NCI-H146 treated with DMSO at 0.1 percent for 48 hours (cell line): ENCODE results near the gene CCDC138.
"Not testable (repeated sequence)": the region's sequence is repeated elsewhere in the genome, so short reads cannot be mapped to it uniquely, and the experiment has no call there.

Experiments
- DNase-seq: peaks from one replicate; lab custom pipeline; 2025; ENCODE audit not compliant: unreplicated experiment; lab: John Stamatoyannopoulos, UW

The CCDC138 gene

GRCh38 chr2:108786354-108787215, at the start of gene CCDC138:
CCDC138 (plus strand) TSS chr2:108786771; CDS start chr2:108786823, 52 bp downstream.
- DNase-seq = peak; percentile 80

GRCh38 chr2:108757973-108758372, 28.6 kb upstream of the CCDC138 start:
- not testable (repeated sequence) for DNase-seq

- DNase-seq = not testable (repeated sequence)
Observed at GRCh38 chr2:108762618-108763017, 24.0 kb upstream of the CCDC138 start.

GRCh38 chr2:108766671-108767070, 19.9 kb upstream of the CCDC138 start:
- not testable (repeated sequence) for DNase-seq

- not testable (repeated sequence) for DNase-seq
Observed at GRCh38 chr2:108767859-108768258, 18.7 kb upstream of the CCDC138 start.

- no peak for DNase-seq
Observed at GRCh38 chr2:108776475-108776874, 10.1 kb upstream of the CCDC138 start.

- DNase-seq = no peak
Observed at GRCh38 chr2:108778857-108779256, 7.7 kb upstream of the CCDC138 start.

GRCh38 chr2:108786008-108786353, 590 bp upstream of the CCDC138 start:
- no peak for DNase-seq

- peak; percentile 50 for DNase-seq
Observed at GRCh38 chr2:108787216-108787541, 608 bp downstream of the CCDC138 start.

- DNase-seq = no peak
Observed at GRCh38 chr2:108803045-108803736, 16.6 kb downstream of the CCDC138 start.

GRCh38 chr2:108805032-108805431, 18.5 kb downstream of the CCDC138 start:
- no peak for DNase-seq

- no peak for DNase-seq
Observed at GRCh38 chr2:108805782-108806181, 19.2 kb downstream of the CCDC138 start.

- no peak for DNase-seq
Observed at GRCh38 chr2:108806371-108807113, 20.0 kb downstream of the CCDC138 start.

GRCh38 chr2:108809936-108810335, 23.4 kb downstream of the CCDC138 start:
- no peak for DNase-seq

- DNase-seq = no peak
Observed at GRCh38 chr2:108810993-108811957, 24.7 kb downstream of the CCDC138 start.

GRCh38 chr2:108813732-108814131, 27.2 kb downstream of the CCDC138 start:
- DNase-seq = no peak

- no peak for DNase-seq
Observed at GRCh38 chr2:108820482-108820881, 33.9 kb downstream of the CCDC138 start.

GRCh38 chr2:108823286-108823685, 36.7 kb downstream of the CCDC138 start:
- DNase-seq = no peak

GRCh38 chr2:108824316-108825070, 37.9 kb downstream of the CCDC138 start:
- DNase-seq = no peak

GRCh38 chr2:108825254-108825653, 38.7 kb downstream of the CCDC138 start:
- DNase-seq = no peak
